MM.1S (cell line): ENCODE measurements around the gene CLIC1.

Experiments used
- DNase-seq: peaks from one replicate; pipeline ENCODE4 v3.0.0-alpha.2; 2015
- H2AFZ ChIP-seq: fragments of 300-600 bp; sonication (generic); 2 replicates; pipeline ENCODE4 v1.6.0; 2016; ENCODE audit warnings: antibody characterized with exemption, low read length
- H3F3A ChIP-seq: fragments of 300-600 bp; sonication (generic); 2 replicates; pipeline ENCODE4 v1.6.1; 2016; ENCODE audit warnings: mild to moderate bottlenecking, antibody characterized with exemption, low read length, moderate library complexity, mixed read lengths; ENCODE audit not compliant: insufficient read depth
- H3K27ac ChIP-seq: fragments of 300-600 bp; sonication (generic); 2 replicates; pipeline ENCODE4 v1.5.1; 2016; ENCODE audit warnings: mild to moderate bottlenecking, low read length
- H3K27me3 ChIP-seq: fragments of 300-600 bp; sonication (generic); replicated peaks from 2 replicates; pipeline ENCODE4 v1.6.0; 2016; ENCODE audit warnings: low read length; ENCODE audit not compliant: insufficient read depth
- H3K36me3 ChIP-seq: fragments of 300-600 bp; sonication (generic); replicated peaks from 2 replicates; pipeline ENCODE4 v1.6.1; 2016; ENCODE audit warnings: mild to moderate bottlenecking, low read length, mixed read lengths; ENCODE audit not compliant: insufficient read depth
- H3K4me1 ChIP-seq: fragments of 300-600 bp; sonication (generic); 2 replicates; pipeline ENCODE4 v1.6.1; 2016; ENCODE audit warnings: low read length, mixed read lengths
- H3K4me2 ChIP-seq: fragments of 300-600 bp; sonication (generic); 2 replicates; pipeline ENCODE4 v1.6.0; 2016; ENCODE audit warnings: low read depth, low read length
- H3K4me3 ChIP-seq: fragments of 300-600 bp; sonication (generic); 2 replicates; pipeline ENCODE4 v1.5.1; 2016; ENCODE audit warnings: low read length, mixed read lengths
- H3K79me2 ChIP-seq: fragments of 300-600 bp; sonication (generic); 2 replicates; pipeline ENCODE4 v1.6.1; 2016; ENCODE audit warnings: mixed run types, low read length, mixed read lengths
- H3K9ac ChIP-seq: fragments of 300-600 bp; sonication (generic); 2 replicates; pipeline ENCODE4 v1.6.1; 2016; ENCODE audit warnings: low read length, mixed read lengths
- H3K9me2 ChIP-seq: fragments of 300-600 bp; sonication (generic); replicated peaks from 2 replicates; pipeline ENCODE4 v1.6.1; 2016; ENCODE audit warnings: mild to moderate bottlenecking, low read length, mixed read lengths; ENCODE audit not compliant: insufficient read depth
- H3K9me3 ChIP-seq: fragments of 300-600 bp; sonication (generic); replicated peaks from 2 replicates; pipeline ENCODE4 v1.6.1; 2016; ENCODE audit warnings: mild to moderate bottlenecking, low read length, mixed read lengths; ENCODE audit not compliant: insufficient read depth
- H4K20me1 ChIP-seq: fragments of 300-600 bp; sonication (generic); 2 replicates; pipeline ENCODE4 v1.6.1; 2016; ENCODE audit warnings: mild to moderate bottlenecking, low read length, moderate library complexity, mixed read lengths; ENCODE audit not compliant: insufficient read depth
- EZH2 ChIP-seq: fragments of 300-600 bp; sonication (generic); optimal IDR thresholded peaks from 2 replicates; pipeline ENCODE3; 2017; ENCODE audit warnings: low read depth, mild to moderate bottlenecking, antibody characterized with exemption, low read length, mixed read lengths
- EZH2phosphoT487 ChIP-seq: fragments of 300-600 bp; sonication (generic); IDR thresholded peaks from 2 replicates; pipeline ENCODE4 v1.6.1; 2018; ENCODE audit warnings: antibody characterized with exemption, low read length
- TF ChIP-seq, protein P1 (sequence below): fragments of 300-600 bp; sonication (generic); IDR thresholded peaks from 2 replicates; pipeline ENCODE4 v1.5.1; 2016; ENCODE audit warnings: antibody characterized with exemption, low read length, mixed read lengths

The CLIC1 gene

DNA sequence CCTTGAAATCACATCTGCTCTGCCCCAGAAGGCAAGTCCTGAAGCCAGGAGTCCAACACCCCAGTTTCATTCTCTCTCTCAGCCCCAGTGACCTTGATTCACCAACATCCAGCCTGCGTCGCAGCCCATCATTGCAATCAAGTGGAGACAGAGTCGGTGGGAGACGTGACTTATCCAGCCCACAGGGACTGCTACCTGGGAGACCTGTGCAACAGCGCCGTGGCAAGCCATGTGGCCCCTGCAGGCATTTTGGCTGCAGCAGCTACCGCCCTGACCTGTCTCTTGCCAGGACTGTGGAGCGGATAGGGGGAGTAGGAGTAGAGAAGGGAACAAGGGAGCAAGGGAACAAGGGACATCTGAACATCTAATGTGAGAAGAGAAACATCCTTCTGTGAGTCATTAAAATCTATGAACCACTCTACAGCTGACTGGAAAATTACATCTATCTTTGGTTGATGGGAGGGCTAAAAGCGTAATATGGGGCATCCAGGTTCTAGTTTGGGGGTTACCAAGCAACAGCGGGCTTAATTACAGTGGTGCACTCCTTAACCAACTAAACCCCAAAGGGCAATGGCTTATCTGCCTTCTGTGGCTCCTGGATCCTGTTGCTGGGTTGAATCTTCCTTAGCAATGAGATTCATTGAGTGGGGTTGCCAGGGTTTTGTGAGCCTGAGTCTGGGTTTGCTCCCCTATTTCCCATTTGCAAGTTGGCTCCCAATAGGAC is 18.7 kb downstream of the CLIC1 start:
- DNase-seq: no peak
- no peak overlapping the region for H2AFZ ChIP-seq
- no peaks in the 10 kb centered on the region for H3K79me2 ChIP-seq
- H3K27ac ChIP-seq: no peak overlapping the region
- no peaks in the 10 kb centered on the region for H3K9me3 ChIP-seq
- TF ChIP-seq EZH2: no peak
- TF ChIP-seq, protein P1, sequence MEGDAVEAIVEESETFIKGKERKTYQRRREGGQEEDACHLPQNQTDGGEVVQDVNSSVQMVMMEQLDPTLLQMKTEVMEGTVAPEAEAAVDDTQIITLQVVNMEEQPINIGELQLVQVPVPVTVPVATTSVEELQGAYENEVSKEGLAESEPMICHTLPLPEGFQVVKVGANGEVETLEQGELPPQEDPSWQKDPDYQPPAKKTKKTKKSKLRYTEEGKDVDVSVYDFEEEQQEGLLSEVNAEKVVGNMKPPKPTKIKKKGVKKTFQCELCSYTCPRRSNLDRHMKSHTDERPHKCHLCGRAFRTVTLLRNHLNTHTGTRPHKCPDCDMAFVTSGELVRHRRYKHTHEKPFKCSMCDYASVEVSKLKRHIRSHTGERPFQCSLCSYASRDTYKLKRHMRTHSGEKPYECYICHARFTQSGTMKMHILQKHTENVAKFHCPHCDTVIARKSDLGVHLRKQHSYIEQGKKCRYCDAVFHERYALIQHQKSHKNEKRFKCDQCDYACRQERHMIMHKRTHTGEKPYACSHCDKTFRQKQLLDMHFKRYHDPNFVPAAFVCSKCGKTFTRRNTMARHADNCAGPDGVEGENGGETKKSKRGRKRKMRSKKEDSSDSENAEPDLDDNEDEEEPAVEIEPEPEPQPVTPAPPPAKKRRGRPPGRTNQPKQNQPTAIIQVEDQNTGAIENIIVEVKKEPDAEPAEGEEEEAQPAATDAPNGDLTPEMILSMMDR: no peak
- no peak for TF ChIP-seq EZH2phosphoT487
- no peaks in the 10 kb centered on the region for H3F3A ChIP-seq
- no peaks in the 10 kb centered on the region for H3K27me3 ChIP-seq
- no peaks in the 10 kb centered on the region for H4K20me1 ChIP-seq
- no peaks in the 10 kb centered on the region for H3K9me2 ChIP-seq
- H3K4me3 ChIP-seq: no peak overlapping the region
- no peaks in the 10 kb centered on the region for H3K4me1 ChIP-seq
- no peak overlapping the region for H3K9ac ChIP-seq
- H3K36me3 ChIP-seq: no peaks in the 10 kb centered on the region
- H3K4me2 ChIP-seq: no peak overlapping the region

DNA sequence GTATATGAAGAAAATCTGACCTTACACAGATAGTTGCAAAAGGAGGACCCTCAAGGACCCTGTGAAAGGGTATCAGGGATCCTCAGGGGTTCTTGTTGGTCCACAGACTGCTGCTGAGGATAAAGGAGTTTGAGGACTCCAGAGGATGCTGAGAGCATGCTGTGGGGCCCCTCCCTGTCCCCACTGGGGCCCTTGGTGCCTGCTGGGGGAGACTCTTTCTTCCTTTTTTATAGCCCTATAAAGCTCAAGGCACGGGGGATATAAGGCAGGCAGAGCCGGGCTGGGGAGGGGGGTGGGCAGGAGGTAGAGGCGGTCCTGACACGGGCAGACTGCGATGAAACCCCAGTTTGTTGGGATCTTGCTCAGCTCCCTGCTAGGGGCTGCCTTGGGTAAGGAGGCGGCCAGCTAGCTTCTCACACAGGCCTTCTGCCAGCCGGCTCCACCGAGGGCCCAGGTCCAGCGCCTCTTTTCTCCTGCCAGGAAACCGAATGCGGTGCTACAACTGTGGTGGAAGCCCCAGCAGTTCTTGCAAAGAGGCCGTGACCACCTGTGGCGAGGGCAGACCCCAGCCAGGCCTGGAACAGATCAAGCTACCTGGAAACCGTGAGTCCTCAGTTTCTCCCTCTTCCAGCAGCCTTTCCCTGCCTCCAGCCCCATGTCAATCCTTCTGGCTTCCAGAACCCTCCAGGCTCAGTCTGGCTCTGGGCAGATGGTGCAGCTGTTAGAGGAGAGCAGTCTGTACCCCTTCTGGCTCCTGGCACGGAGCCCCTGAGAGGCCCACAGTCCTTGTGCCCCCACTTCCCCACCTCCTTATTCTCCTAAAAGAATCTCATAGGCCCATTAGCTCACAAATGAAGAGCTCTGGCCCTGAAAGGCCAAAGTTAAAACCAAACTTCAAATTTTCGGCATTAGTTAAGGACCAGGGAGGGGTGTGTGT is 21.0 kb downstream of the CLIC1 start, which contains the start of gene LY6G6D:
LY6G6D (plus strand) TSS at position 327 of the 937 bp plus-strand sequence; CDS start at position 335, 8 bp downstream.
- H3K4me2 ChIP-seq: no peak within 1 kb of the TSS
- H3K36me3 ChIP-seq: no peaks in the 10 kb centered on the region
- no peaks in the 10 kb centered on the region for H3K9me2 ChIP-seq
- no peak within 1 kb of the TSS for H3K4me3 ChIP-seq
- H3K27me3 ChIP-seq: no peaks in the 10 kb centered on the region
- H3K9me3 ChIP-seq: no peaks in the 10 kb centered on the region
- no peak within 1 kb of the TSS for H3K9ac ChIP-seq
- H3F3A ChIP-seq: no peaks in the 10 kb centered on the region
- no peak within 1 kb of the TSS for H3K27ac ChIP-seq
- H3K4me1 ChIP-seq: 0 out of 2 replicates have a peak, but pooled peaks cover 5% of the 10 kb centered on the region
- no peaks in the 10 kb centered on the region for H4K20me1 ChIP-seq
- TF ChIP-seq EZH2phosphoT487: no peak
- no peak for TF ChIP-seq EZH2
- TF ChIP-seq, protein P1: no peak
- no peak for DNase-seq
- no peak within 1 kb of the TSS for H2AFZ ChIP-seq
- H3K79me2 ChIP-seq: no peaks in the 10 kb centered on the region

DNA sequence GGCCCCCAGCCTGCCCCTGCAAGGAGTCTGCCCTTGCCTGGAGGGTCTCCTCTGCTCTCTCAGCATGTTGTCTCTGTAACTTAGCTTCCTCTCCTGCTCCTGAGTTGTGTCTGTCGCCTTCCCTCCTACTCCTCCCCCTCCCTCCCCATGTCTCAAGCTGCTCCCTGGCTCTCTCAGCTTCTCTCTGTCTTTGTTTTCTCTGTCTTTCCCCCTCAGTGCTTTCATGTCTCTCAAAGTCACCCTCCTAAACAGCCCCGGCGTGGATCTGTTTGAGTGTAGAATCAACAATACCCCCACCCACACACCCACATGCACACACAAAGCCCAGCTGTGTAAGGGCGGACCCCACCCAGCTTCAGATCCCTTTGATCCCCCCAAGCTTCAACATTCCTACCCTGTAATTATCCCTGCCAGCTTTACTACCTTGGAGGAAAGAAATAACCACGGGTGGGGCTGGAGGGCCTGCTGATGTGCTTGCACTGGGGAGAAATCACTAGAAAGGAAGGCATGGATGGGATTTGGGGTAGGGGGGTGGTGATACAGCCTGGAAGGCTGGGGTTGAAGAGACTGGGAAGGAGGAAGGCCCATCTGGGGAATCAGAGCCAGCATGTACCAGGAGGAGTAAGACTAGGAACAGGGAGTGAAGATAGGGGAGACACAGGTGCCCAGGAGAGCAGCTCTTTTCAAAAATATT is 22.2 kb downstream of the CLIC1 start:
- H2AFZ ChIP-seq: no peak overlapping the region
- no peak for DNase-seq
- no peaks in the 10 kb centered on the region for H3K79me2 ChIP-seq
- H3K4me3 ChIP-seq: no peak overlapping the region
- no peaks in the 10 kb centered on the region for H3K27me3 ChIP-seq
- H3K9me2 ChIP-seq: no peaks in the 10 kb centered on the region
- no peak overlapping the region for H3K4me2 ChIP-seq
- H3F3A ChIP-seq: no peaks in the 10 kb centered on the region
- no peak overlapping the region for H3K27ac ChIP-seq
- H3K9me3 ChIP-seq: no peaks in the 10 kb centered on the region
- 0 out of 2 replicates have a peak, but pooled peaks cover 5% of the 10 kb centered on the region for H3K4me1 ChIP-seq
- no peak overlapping the region for H3K9ac ChIP-seq
- H3K36me3 ChIP-seq: no peaks in the 10 kb centered on the region
- no peak for TF ChIP-seq EZH2
- TF ChIP-seq, protein P1: no peak
- TF ChIP-seq EZH2phosphoT487: no peak
- no peaks in the 10 kb centered on the region for H4K20me1 ChIP-seq
